Uterus (tissue), 2 donors: Measurements from ENCODE around the gene UBE2Q2.

ENCODE experiments used
- POLR2A ChIP-seq, 2 donors: fragments of 450-650 bp; IDR thresholded peaks; one replicate each; pipeline ENCODE4 v1.6.1; 2016; ENCODE audit warnings: antibody characterized with exemption in 2 of 2, mild to moderate bottlenecking in 1 of 2, moderate library complexity in 1 of 2
- TF ChIP-seq, protein P1 (sequence below), 4 experiments: fragments of 200-600 bp in 2 of 4; fragments of 450-650 bp in 2 of 4; sonication (generic) in 2 of 4; IDR thresholded peaks; one replicate each; pipeline ENCODE4 v1.5.1; 2016 to 2019; ENCODE audit warnings: antibody characterized with exemption in 4 of 4, mild to moderate bottlenecking in 2 of 4, moderate library complexity in 1 of 4

DNA sequence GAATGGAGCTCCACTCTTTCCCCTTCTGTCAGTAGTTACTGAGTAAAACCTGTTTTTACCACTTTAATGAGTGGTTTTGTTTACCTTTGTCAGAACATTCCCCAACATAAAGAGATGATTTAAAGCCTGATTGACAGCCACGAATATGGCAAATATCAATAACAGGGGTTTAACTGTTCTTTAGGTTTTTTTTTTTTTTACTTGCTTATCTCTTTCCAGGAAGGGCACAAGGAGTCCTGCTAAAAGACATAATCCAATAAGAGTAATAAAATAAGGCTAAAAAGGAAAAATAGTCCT is 11.5 kb upstream of the UBE2Q2 start:
- TF ChIP-seq, protein P1, sequence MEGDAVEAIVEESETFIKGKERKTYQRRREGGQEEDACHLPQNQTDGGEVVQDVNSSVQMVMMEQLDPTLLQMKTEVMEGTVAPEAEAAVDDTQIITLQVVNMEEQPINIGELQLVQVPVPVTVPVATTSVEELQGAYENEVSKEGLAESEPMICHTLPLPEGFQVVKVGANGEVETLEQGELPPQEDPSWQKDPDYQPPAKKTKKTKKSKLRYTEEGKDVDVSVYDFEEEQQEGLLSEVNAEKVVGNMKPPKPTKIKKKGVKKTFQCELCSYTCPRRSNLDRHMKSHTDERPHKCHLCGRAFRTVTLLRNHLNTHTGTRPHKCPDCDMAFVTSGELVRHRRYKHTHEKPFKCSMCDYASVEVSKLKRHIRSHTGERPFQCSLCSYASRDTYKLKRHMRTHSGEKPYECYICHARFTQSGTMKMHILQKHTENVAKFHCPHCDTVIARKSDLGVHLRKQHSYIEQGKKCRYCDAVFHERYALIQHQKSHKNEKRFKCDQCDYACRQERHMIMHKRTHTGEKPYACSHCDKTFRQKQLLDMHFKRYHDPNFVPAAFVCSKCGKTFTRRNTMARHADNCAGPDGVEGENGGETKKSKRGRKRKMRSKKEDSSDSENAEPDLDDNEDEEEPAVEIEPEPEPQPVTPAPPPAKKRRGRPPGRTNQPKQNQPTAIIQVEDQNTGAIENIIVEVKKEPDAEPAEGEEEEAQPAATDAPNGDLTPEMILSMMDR (IDR thresholded peaks at IDR 0.05): no peak
- no peak for TF ChIP-seq POLR2A (IDR thresholded peaks at IDR 0.05)
